HG02678 (cell line): Measurements from ENCODE around the gene SUPT3H.
"Not testable (repeated sequence)": the region's sequence is repeated elsewhere in the genome, so short reads cannot be mapped to it uniquely, and the experiment has no call there.

Experiments used
- ATAC-seq: cut with Tn5 transposase; IDR thresholded peaks from one replicate; pipeline ENCODE4 v1.9.1; 2021; ENCODE audit warnings: mild to moderate bottlenecking, moderate library complexity; ENCODE audit not compliant: unreplicated experiment

The SUPT3H gene

GRCh38 chr6:45327956-45328522 lies 49.7 kb downstream of the SUPT3H start, which contains the start of gene RUNX2:
TSS of gene RUNX2 (plus strand) at chr6:45328330. CDS start at chr6:45328727, 397 bp downstream.
- ATAC-seq = no peak

GRCh38 chr6:45326698-45327417 lies 50.9 kb downstream of the SUPT3H start:
- ATAC-seq = no peak

GRCh38 chr6:45323656-45324224 lies 54.0 kb downstream of the SUPT3H start:
- no peak for ATAC-seq

- ATAC-seq = no peak
Observed at GRCh38 chr6:45320349-45320748, 57.4 kb downstream of the SUPT3H start.

GRCh38 chr6:45314146-45314545 lies 63.6 kb downstream of the SUPT3H start:
- no peak for ATAC-seq

- ATAC-seq = no peak
Observed at GRCh38 chr6:45310118-45310788, 67.5 kb downstream of the SUPT3H start.

GRCh38 chr6:45305546-45305945 lies 72.2 kb downstream of the SUPT3H start:
- ATAC-seq = no peak

GRCh38 chr6:45302832-45303231 lies 74.9 kb downstream of the SUPT3H start:
- ATAC-seq = no peak

GRCh38 chr6:45301348-45302142 lies 76.2 kb downstream of the SUPT3H start:
- no peak for ATAC-seq

GRCh38 chr6:45300736-45301135 lies 77.0 kb downstream of the SUPT3H start:
- no peak for ATAC-seq

- ATAC-seq = no peak
Observed at GRCh38 chr6:45299096-45299581, 78.6 kb downstream of the SUPT3H start.

- no peak for ATAC-seq
Observed at GRCh38 chr6:45297320-45297719, 80.4 kb downstream of the SUPT3H start.

GRCh38 chr6:45294065-45294701 lies 83.6 kb downstream of the SUPT3H start:
- ATAC-seq = not testable (repeated sequence)

GRCh38 chr6:45293306-45293705 lies 84.4 kb downstream of the SUPT3H start:
- no peak for ATAC-seq

GRCh38 chr6:45289751-45290514 lies 87.8 kb downstream of the SUPT3H start:
- ATAC-seq = no peak

GRCh38 chr6:45286707-45287106 lies 91.0 kb downstream of the SUPT3H start:
- not testable (repeated sequence) for ATAC-seq

GRCh38 chr6:45278367-45278766 lies 99.4 kb downstream of the SUPT3H start:
- no peak for ATAC-seq

GRCh38 chr6:45277741-45278140 lies 100.0 kb downstream of the SUPT3H start:
- ATAC-seq = not testable (repeated sequence)

- ATAC-seq = no peak
Observed at GRCh38 chr6:45275358-45275757, 102.4 kb downstream of the SUPT3H start.
